HEK293 (cell line): Measurements from ENCODE around the gene CYP26B1.

Experiments used
- CTCF ChIA-PET: fragments of 350-600 bp; formaldehyde crosslinking; extraction: SDS; loops from one replicate; lab custom pipeline; 2021; ENCODE audit warnings: antibody characterized with exemption; lab: Yijun Ruan, JAX
- POLR2A ChIA-PET: fragments of 300-600 bp; formaldehyde crosslinking; extraction: SDS; loops from one replicate; lab custom pipeline; 2020; ENCODE audit warnings: antibody characterized with exemption, inconsistent platforms; lab: Yijun Ruan, JAX
- H3K27ac ChIP-seq: fragments of 200-500 bp; sonication (Bioruptor generic); 2 replicates; pipeline ENCODE4 v1.5.1; 2014; ENCODE audit warnings: low read depth, low read length, control low read depth, inconsistent platforms; ENCODE audit errors: extremely low read depth
- H3K36me3 ChIP-seq, 2 experiments: fragments of 200-500 bp in 1 of 2; sonication (Bioruptor generic) in 1 of 2; 1 replicate in 1 of 2; 2 replicates in 1 of 2; pipeline ENCODE4 v1.5.1; 2014 to 2017; ENCODE audit warnings: inconsistent platforms in 2 of 2, low read length in 2 of 2; ENCODE audit not compliant: control insufficient read depth in 2 of 2, insufficient read depth in 1 of 2
- H3K4me1 ChIP-seq: fragments of 200-500 bp; sonication (Bioruptor generic); 2 replicates; pipeline ENCODE4 v1.5.1; 2014; ENCODE audit warnings: mild to moderate bottlenecking, low read length, inconsistent platforms; ENCODE audit not compliant: control insufficient read depth, insufficient read depth
- H3K4me3 ChIP-seq: 2 replicates; pipeline ENCODE4 v1.5.1; 2011; ENCODE audit warnings: low read depth, mild to moderate bottlenecking, control low read depth, low read length, moderate library complexity
- H3K9me3 ChIP-seq: fragments of 200-500 bp; sonication (Bioruptor generic); 2 replicates; pipeline ENCODE4 v1.5.1; 2014; ENCODE audit warnings: low read depth, low read length, inconsistent platforms; ENCODE audit not compliant: control insufficient read depth, insufficient read depth
- GLI4 ChIP-seq: fragments of 450-650 bp; formaldehyde crosslinking; IDR thresholded peaks from 2 replicates; pipeline ENCODE4 v1.5.1; 2016; ENCODE audit warnings: missing biosample characterization, missing genetic modification characterization
- PRDM2 ChIP-seq: fragments of 450-650 bp; formaldehyde crosslinking; IDR thresholded peaks from 2 replicates; pipeline ENCODE4 v1.5.1; 2016; ENCODE audit warnings: missing biosample characterization, missing genetic modification characterization, borderline replicate concordance
- SALL2 ChIP-seq: fragments of 450-650 bp; formaldehyde crosslinking; IDR thresholded peaks from 2 replicates; pipeline ENCODE4 v1.5.0; 2017; ENCODE audit warnings: missing biosample characterization, mild to moderate bottlenecking, missing genetic modification characterization, borderline replicate concordance
- SP2 ChIP-seq: fragments of 450-650 bp; formaldehyde crosslinking; IDR thresholded peaks from 2 replicates; pipeline ENCODE4 v1.5.1; 2016; ENCODE audit warnings: missing biosample characterization, missing genetic modification characterization
- ZBTB26 ChIP-seq: fragments of 450-650 bp; formaldehyde crosslinking; optimal IDR thresholded peaks from 2 replicates; pipeline ENCODE3; 2016; ENCODE audit warnings: missing biosample characterization, mild to moderate bottlenecking, missing genetic modification characterization
- ZNF221 ChIP-seq: fragments of 450-650 bp; formaldehyde crosslinking; IDR thresholded peaks from 2 replicates; pipeline ENCODE4 v1.5.1; 2017; ENCODE audit warnings: missing biosample characterization, missing genetic modification characterization, borderline replicate concordance
- ZNF223 ChIP-seq: fragments of 450-650 bp; formaldehyde crosslinking; IDR thresholded peaks from 2 replicates; pipeline ENCODE4 v1.5.1; 2016; ENCODE audit warnings: missing biosample characterization, missing genetic modification characterization
- ZNF394 ChIP-seq: fragments of 450-650 bp; formaldehyde crosslinking; IDR thresholded peaks from 2 replicates; pipeline ENCODE4 v1.5.1; 2016; ENCODE audit warnings: missing biosample characterization, missing genetic modification characterization, mild to moderate bottlenecking, moderate library complexity, borderline replicate concordance
- ZNF433 ChIP-seq: fragments of 450-650 bp; formaldehyde crosslinking; IDR thresholded peaks from 2 replicates; pipeline ENCODE4 v1.5.1; 2016; ENCODE audit warnings: missing biosample characterization, missing genetic modification characterization, low read depth
- ZNF529 ChIP-seq: fragments of 450-650 bp; formaldehyde crosslinking; IDR thresholded peaks from 2 replicates; pipeline ENCODE4 v1.5.1; 2017; ENCODE audit warnings: missing genetic modification characterization, missing biosample characterization; ENCODE audit not compliant: insufficient replicate concordance
- ZNF544 ChIP-seq: fragments of 450-650 bp; formaldehyde crosslinking; IDR thresholded peaks from 2 replicates; pipeline ENCODE4 v1.5.0; 2017; ENCODE audit warnings: missing biosample characterization, missing genetic modification characterization
- ZNF792 ChIP-seq: fragments of 450-650 bp; formaldehyde crosslinking; IDR thresholded peaks from 2 replicates; pipeline ENCODE4 v1.5.1; 2016; ENCODE audit warnings: missing biosample characterization, missing genetic modification characterization
- ZNF837 ChIP-seq: fragments of 450-650 bp; formaldehyde crosslinking; IDR thresholded peaks from 2 replicates; pipeline ENCODE4 v1.5.1; 2016; ENCODE audit warnings: missing biosample characterization, missing genetic modification characterization
- ZSCAN5A ChIP-seq: fragments of 450-650 bp; formaldehyde crosslinking; IDR thresholded peaks from 2 replicates; pipeline ENCODE4 v1.5.1; 2016; ENCODE audit warnings: missing biosample characterization, missing genetic modification characterization
- TF ChIP-seq, protein P1 (sequence below): fragments of 450-650 bp; formaldehyde crosslinking; IDR thresholded peaks from 2 replicates; pipeline ENCODE4 v1.5.1; 2016; ENCODE audit warnings: missing biosample characterization, missing genetic modification characterization, borderline replicate concordance

Gene CYP26B1

DNA sequence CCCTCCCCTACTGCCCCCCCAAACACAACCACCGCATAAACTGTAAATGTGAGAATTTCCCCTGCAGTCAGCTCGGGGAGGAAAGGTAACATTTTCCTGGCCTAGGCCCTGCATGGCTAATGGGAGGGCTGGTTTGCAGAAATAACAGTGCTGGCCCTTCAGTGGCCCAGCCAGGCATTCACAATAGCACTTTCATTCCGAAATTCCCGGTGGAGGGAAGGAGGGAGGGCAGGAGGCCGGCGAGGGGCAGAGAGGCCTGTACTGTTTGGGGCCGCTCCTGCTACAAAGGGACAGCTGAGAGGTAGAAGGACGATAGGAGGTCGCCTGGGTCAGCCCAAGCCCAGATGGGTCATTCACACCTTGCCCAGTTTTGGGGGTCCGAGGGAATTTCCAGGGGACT, 11.3 kb downstream of the CYP26B1 start (continued):
- no peak for TF ChIP-seq SP2 (tag by site-specific recombination)

DNA sequence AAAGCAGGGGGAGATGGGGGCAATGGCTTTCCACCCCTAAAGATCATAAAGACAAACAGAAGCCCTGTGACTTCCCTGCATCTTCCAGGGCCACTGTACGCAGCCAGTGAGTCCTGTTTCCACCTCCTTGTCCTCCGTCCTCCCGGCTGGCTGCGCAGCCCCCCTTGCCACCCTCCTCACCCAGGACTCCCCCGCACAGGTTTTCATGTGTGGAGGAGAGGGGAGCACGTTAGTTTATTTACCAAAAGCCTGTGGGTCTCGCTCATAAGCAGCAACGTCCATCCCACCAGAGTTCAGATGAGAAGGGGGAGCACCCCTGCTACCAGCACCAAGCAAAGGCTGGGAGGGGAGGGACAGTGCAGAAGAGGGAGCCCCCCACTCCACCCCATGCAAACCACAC, 11.7 kb downstream of the CYP26B1 start:
- no peak overlapping the region for H3K4me3 ChIP-seq
- ChIA-PET CTCF (no interaction called here), POLR2A (no interaction called here)
- H3K36me3 ChIP-seq = peaks cover 0 to 31% of the 10 kb centered on the region in 2 experiments; a peak in 1 of 3 replicates
- TF ChIP-seq ZNF792 (tag by site-specific recombination) = no peak
- no peak for TF ChIP-seq ZBTB26 (tag by site-specific recombination)
- TF ChIP-seq ZNF221 (tag by site-specific recombination) = no peak
- TF ChIP-seq ZNF394 (tag by site-specific recombination) = no peak
- TF ChIP-seq ZSCAN5A (tag by site-specific recombination) = no peak
- TF ChIP-seq ZNF223 (tag by site-specific recombination) = no peak
- TF ChIP-seq GLI4 (tag by site-specific recombination) = no peak
- TF ChIP-seq, protein P1, sequence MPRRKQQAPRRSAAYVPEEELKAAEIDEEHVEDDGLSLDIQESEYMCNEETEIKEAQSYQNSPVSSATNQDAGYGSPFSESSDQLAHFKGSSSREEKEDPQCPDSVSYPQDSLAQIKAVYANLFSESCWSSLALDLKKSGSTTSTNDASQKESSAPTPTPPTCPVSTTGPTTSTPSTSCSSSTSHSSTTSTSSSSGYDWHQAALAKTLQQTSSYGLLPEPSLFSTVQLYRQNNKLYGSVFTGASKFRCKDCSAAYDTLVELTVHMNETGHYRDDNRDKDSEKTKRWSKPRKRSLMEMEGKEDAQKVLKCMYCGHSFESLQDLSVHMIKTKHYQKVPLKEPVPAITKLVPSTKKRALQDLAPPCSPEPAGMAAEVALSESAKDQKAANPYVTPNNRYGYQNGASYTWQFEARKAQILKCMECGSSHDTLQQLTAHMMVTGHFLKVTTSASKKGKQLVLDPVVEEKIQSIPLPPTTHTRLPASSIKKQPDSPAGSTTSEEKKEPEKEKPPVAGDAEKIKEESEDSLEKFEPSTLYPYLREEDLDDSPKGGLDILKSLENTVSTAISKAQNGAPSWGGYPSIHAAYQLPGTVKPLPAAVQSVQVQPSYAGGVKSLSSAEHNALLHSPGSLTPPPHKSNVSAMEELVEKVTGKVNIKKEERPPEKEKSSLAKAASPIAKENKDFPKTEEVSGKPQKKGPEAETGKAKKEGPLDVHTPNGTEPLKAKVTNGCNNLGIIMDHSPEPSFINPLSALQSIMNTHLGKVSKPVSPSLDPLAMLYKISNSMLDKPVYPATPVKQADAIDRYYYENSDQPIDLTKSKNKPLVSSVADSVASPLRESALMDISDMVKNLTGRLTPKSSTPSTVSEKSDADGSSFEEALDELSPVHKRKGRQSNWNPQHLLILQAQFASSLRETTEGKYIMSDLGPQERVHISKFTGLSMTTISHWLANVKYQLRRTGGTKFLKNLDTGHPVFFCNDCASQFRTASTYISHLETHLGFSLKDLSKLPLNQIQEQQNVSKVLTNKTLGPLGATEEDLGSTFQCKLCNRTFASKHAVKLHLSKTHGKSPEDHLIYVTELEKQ (tag by site-specific recombination) = no peak
- no peak for TF ChIP-seq ZNF433 (tag by site-specific recombination)
- no peak for TF ChIP-seq PRDM2 (tag by site-specific recombination)
- TF ChIP-seq ZNF544 (tag by site-specific recombination) = no peak
- no peak for TF ChIP-seq ZNF529 (tag by site-specific recombination)
- no peak for TF ChIP-seq SALL2 (tag by site-specific recombination)
- no peak for TF ChIP-seq ZNF837 (tag by site-specific recombination)
- no peaks in the 10 kb centered on the region for H3K9me3 ChIP-seq
- H3K27ac ChIP-seq = no peak overlapping the region
- H3K4me1 ChIP-seq = no peaks in the 10 kb centered on the region
